HCT116 (cell line): ENCODE results near the gene TMEM205. TPM values are rescaled to one million over a fixed set of nuclear protein-coding genes. Genes with fewer than 3 reads are reported as not detected.

ENCODE experiments used
- ATAC-seq: fragments of 200-7000 bp; cut with Tn5 transposase; 2 replicates; pipeline ENCODE4 v1.9.1; 2020; ENCODE audit warnings: mild to moderate bottlenecking, moderate library complexity
- BruUV-seq: library from RNA; stranded (reverse); fragments of 400-500 nt; replicated peaks from 2 replicates; lab custom pipeline; 2021; lab: Mats Ljungman, UMichigan
- CTCF ChIA-PET: fragments of 300-600 bp; sonication (Branson Sonifier 250); formaldehyde crosslinking; loops from one replicate; lab custom pipeline; 2021; ENCODE audit warnings: antibody characterized with exemption; lab: Charles Lee
- POLR2A ChIA-PET: fragments of 300-600, 350-600 bp; sonication (Branson Sonifier 250); formaldehyde crosslinking; loops from one replicate; lab custom pipeline; 2021; ENCODE audit warnings: antibody characterized with exemption; lab: Charles Lee
- RAD21 ChIA-PET, 2 experiments: fragments of 300-600 bp; sonication (Branson Sonifier 250); formaldehyde crosslinking; loops; one replicate each; lab custom pipeline; 2023; ENCODE audit warnings: low total read pairs in 2 of 2; ENCODE audit not compliant: uncharacterized antibody in 2 of 2, unreplicated experiment in 2 of 2, low non-redundant PET in 1 of 2; lab: Charles Lee
- DNase-seq: peaks from one replicate; pipeline ENCODE4 v3.0.0-alpha.2; 2010; ENCODE audit warnings: low read depth, low spot score
- H2AFZ ChIP-seq: fragments of 200-600 bp; shearing (Covaris generic), sonication (generic); 2 replicates; pipeline ENCODE4 v1.6.1; 2017; ENCODE audit warnings: low read depth, mixed run types, mixed read lengths, antibody characterized with exemption, low read length; ENCODE audit not compliant: poor library complexity, severe bottlenecking
- H3K27ac ChIP-seq: 2 replicates; pipeline ENCODE4 v1.5.1; 2012; ENCODE audit warnings: low read depth, low read length
- H3K27me3 ChIP-seq: fragments of 200-600 bp; sonication (generic); 2 replicates; pipeline ENCODE4 v1.6.1; 2016; ENCODE audit warnings: mixed run types, low read length, mixed read lengths; ENCODE audit not compliant: insufficient read depth
- H3K36me3 ChIP-seq, 2 experiments: fragments of 200-500 bp in 1 of 2; fragments of 200-600 bp in 1 of 2; sonication (Bioruptor generic) in 1 of 2; sonication (generic) in 1 of 2; 2 replicates each; pipeline versions ENCODE4 v1.5.1 to v1.6.1; 2014 to 2016; ENCODE audit warnings: low read length in 2 of 2, inconsistent platforms in 1 of 2, mixed read lengths in 1 of 2, mixed run types in 1 of 2; ENCODE audit not compliant: insufficient read depth in 2 of 2, control insufficient read depth in 1 of 2
- H3K4me1 ChIP-seq, 2 experiments: fragments of 200-600 bp in 1 of 2; sonication (generic) in 1 of 2; 2 replicates each; pipeline versions ENCODE4 v1.5.1 to v1.6.1; 2012 to 2017; ENCODE audit warnings: low read length in 2 of 2, inconsistent platforms in 1 of 2, mild to moderate bottlenecking in 1 of 2, mixed read lengths in 1 of 2, mixed run types in 1 of 2, moderate library complexity in 1 of 2; ENCODE audit not compliant: insufficient read depth in 2 of 2, control insufficient read depth in 1 of 2
- H3K4me2 ChIP-seq: fragments of 200-600 bp; sonication (generic); 2 replicates; pipeline ENCODE4 v1.6.1; 2017; ENCODE audit warnings: mixed run types, low read length, mixed read lengths
- H3K4me3 ChIP-seq, 2 experiments: fragments of 200-600 bp in 1 of 2; sonication (generic) in 1 of 2; replicated peaks in 1 of 2; 2 replicates each; pipeline ENCODE4 v1.5.1; 2011 to 2016; ENCODE audit warnings: low read length in 2 of 2, control low read depth in 1 of 2, low read depth in 1 of 2, mild to moderate bottlenecking in 1 of 2, mixed read lengths in 1 of 2, mixed run types in 1 of 2
- H3K79me2 ChIP-seq: fragments of 200-600 bp; sonication (generic); 2 replicates; pipeline ENCODE4 v1.6.1; 2017; ENCODE audit warnings: mild to moderate bottlenecking, mixed run types, low read length, moderate library complexity, mixed read lengths; ENCODE audit not compliant: insufficient read depth
- H3K9ac ChIP-seq: fragments of 200-600 bp; sonication (generic); 2 replicates; pipeline ENCODE4 v1.6.1; 2016; ENCODE audit warnings: low read length, mixed read lengths
- H3K9me2 ChIP-seq: fragments of 200-600 bp; sonication (generic), shearing (Covaris generic); 2 replicates; pipeline ENCODE4 v1.6.1; 2017; ENCODE audit warnings: mixed run types, mild to moderate bottlenecking, moderate library complexity; ENCODE audit not compliant: insufficient read depth
- H3K9me3 ChIP-seq, 2 experiments: fragments of 200-500 bp in 1 of 2; fragments of 200-600 bp in 1 of 2; sonication (Bioruptor generic) in 1 of 2; sonication (generic) in 1 of 2; 2 replicates each; pipeline ENCODE4 v1.6.1; 2014 to 2017; ENCODE audit warnings: low read length in 2 of 2, mixed read lengths in 2 of 2, inconsistent platforms in 1 of 2, low read depth in 1 of 2, mild to moderate bottlenecking in 1 of 2, mixed run types in 1 of 2, moderate library complexity in 1 of 2; ENCODE audit not compliant: control insufficient read depth in 1 of 2, insufficient read depth in 1 of 2
- H4K20me1 ChIP-seq: fragments of 200-600 bp; sonication (generic), shearing (Covaris generic); 2 replicates; pipeline ENCODE4 v1.6.1; 2017; ENCODE audit warnings: mixed run types, mild to moderate bottlenecking, moderate library complexity; ENCODE audit not compliant: insufficient read depth
- CBX3 ChIP-seq: IDR thresholded peaks from 2 replicates; pipeline ENCODE4 v1.6.1; 2012; ENCODE audit warnings: low read depth
- ELF1 ChIP-seq: IDR thresholded peaks from 2 replicates; pipeline ENCODE4 v1.6.1; 2012; ENCODE audit warnings: low read depth, borderline replicate concordance
- FOSL1 ChIP-seq: IDR thresholded peaks from 2 replicates; pipeline ENCODE4 v1.6.1; 2012; ENCODE audit warnings: low read depth
- POLR2AphosphoS5 ChIP-seq: IDR thresholded peaks from 2 replicates; pipeline ENCODE4 v1.6.1; 2011; ENCODE audit warnings: mild to moderate bottlenecking, low read depth, low read length, moderate library complexity
- RAD21 ChIP-seq: IDR thresholded peaks from 2 replicates; pipeline ENCODE4 v1.6.1; 2012; ENCODE audit warnings: low read depth, mild to moderate bottlenecking
- SIN3A ChIP-seq: IDR thresholded peaks from 2 replicates; pipeline ENCODE4 v1.6.1; 2012; ENCODE audit warnings: low read depth
- SP1 ChIP-seq: IDR thresholded peaks from 2 replicates; pipeline ENCODE4 v1.6.1; 2012; ENCODE audit warnings: low read depth
- YY1 ChIP-seq: IDR thresholded peaks from 2 replicates; pipeline ENCODE4 v1.6.1; 2011; ENCODE audit warnings: low read length, low read depth, moderate library complexity, mild to moderate bottlenecking; ENCODE audit not compliant: insufficient replicate concordance; ENCODE audit errors: extremely low read depth
- intact Hi-C: fragments of 100-400 bp; cut with micrococcal nuclease; formaldehyde crosslinking; loops from 2 replicates; pipeline ENCODE4 v1.10.0; 2022
- total RNA-seq: library from RNA; stranded (reverse); gene quantifications from one replicate; pipeline ENCODE4 v1.2.1, GENCODE V29; 2021; ENCODE audit not compliant: unreplicated experiment
- TF ChIP-seq, protein P1 (sequence below): IDR thresholded peaks from 2 replicates; pipeline ENCODE4 v1.6.1; 2012
- TF ChIP-seq, protein P2 (sequence below): IDR thresholded peaks from 2 replicates; pipeline ENCODE4 v1.6.1; 2012; ENCODE audit warnings: low read depth

The TMEM205 gene
- total RNA-seq, 1 experiment from 2014 or later, result 55.9 TPM

DNA sequence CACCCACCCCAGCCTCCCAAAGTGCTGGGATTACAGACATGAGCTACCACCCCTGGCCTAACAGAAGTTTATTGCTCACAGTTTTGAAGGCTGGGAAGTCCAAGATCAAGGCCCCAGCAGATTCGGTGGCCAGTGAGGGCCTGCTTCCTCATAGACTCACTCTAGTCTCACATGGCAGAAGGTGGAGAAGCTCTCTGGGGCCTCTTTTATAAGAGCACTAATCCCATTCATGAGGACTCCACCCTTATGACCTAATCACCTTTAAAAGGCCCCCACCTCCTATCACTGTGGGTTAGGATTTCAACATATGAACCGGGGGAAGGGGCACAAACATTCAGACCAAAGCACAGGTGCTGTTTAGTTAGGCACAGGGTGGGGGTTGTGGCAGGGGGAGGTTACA, 21.5 kb upstream of the TMEM205 start:
- TF ChIP-seq ELF1 (no peak), SP1 (no peak), POLR2AphosphoS5 (no peak), CBX3 (no peak), RAD21 (no peak), FOSL1 (no peak), SIN3A (no peak), YY1 (no peak)
- TF ChIP-seq, protein P1, sequence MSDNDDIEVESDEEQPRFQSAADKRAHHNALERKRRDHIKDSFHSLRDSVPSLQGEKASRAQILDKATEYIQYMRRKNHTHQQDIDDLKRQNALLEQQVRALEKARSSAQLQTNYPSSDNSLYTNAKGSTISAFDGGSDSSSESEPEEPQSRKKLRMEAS, result no peak
- TF ChIP-seq, protein P2, sequence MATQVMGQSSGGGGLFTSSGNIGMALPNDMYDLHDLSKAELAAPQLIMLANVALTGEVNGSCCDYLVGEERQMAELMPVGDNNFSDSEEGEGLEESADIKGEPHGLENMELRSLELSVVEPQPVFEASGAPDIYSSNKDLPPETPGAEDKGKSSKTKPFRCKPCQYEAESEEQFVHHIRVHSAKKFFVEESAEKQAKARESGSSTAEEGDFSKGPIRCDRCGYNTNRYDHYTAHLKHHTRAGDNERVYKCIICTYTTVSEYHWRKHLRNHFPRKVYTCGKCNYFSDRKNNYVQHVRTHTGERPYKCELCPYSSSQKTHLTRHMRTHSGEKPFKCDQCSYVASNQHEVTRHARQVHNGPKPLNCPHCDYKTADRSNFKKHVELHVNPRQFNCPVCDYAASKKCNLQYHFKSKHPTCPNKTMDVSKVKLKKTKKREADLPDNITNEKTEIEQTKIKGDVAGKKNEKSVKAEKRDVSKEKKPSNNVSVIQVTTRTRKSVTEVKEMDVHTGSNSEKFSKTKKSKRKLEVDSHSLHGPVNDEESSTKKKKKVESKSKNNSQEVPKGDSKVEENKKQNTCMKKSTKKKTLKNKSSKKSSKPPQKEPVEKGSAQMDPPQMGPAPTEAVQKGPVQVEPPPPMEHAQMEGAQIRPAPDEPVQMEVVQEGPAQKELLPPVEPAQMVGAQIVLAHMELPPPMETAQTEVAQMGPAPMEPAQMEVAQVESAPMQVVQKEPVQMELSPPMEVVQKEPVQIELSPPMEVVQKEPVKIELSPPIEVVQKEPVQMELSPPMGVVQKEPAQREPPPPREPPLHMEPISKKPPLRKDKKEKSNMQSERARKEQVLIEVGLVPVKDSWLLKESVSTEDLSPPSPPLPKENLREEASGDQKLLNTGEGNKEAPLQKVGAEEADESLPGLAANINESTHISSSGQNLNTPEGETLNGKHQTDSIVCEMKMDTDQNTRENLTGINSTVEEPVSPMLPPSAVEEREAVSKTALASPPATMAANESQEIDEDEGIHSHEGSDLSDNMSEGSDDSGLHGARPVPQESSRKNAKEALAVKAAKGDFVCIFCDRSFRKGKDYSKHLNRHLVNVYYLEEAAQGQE, result no peak
- CTCF ChIA-PET, result interaction anchor here (2.8 kb wide), 1 partner anchor 15 kb away, joined by 11 read pairs; no protein-coding TSS in a partner anchor
- BruUV-seq, result no TSS peak

More for the DNA sequence above, 21.5 kb upstream of the TMEM205 start:
- Histone ChIP-seq H3K27ac (no peak overlapping the region), H3K4me1 (no peaks in the 10 kb centered on the region), H3K4me2 (no peak overlapping the region), H3K79me2 (no peaks in the 10 kb centered on the region), H3K36me3 (no peaks in the 10 kb centered on the region; a peak in 1 of 4 replicates), H3K9ac (no peak overlapping the region), H3K9me2 (no peaks in the 10 kb centered on the region), H3K27me3 (no peaks in the 10 kb centered on the region), H3K9me3 (no peaks in the 10 kb centered on the region), H2AFZ (no peak overlapping the region), H3K4me3 (no peak overlapping the region), H4K20me1 (no peaks in the 10 kb centered on the region)
- DNase-seq, result no peak
- no peak for ATAC-seq
- RAD21 ChIA-PET, result no interaction called here
- intact Hi-C loops, result no loop called here
- POLR2A ChIA-PET, result no interaction called here
